Stomach (tissue), 4 donors: ENCODE results near the gene RGS9BP.
"Not testable (repeated sequence)": the region's sequence is repeated elsewhere in the genome, so short reads cannot be mapped to it uniquely, and the experiment has no call there.

Source experiments
- EP300 ChIP-seq: sonication (generic); formaldehyde crosslinking; IDR thresholded peaks from one replicate; pipeline ENCODE4 v1.6.1; 2017; ENCODE audit warnings: antibody characterized with exemption
- POLR2A ChIP-seq, 4 donors: fragments of 450-650 bp; IDR thresholded peaks; one replicate each; pipeline ENCODE4 v1.6.1; 2016; ENCODE audit warnings: antibody characterized with exemption in 4 of 4, control low read depth in 2 of 4, mild to moderate bottlenecking in 1 of 4, moderate library complexity in 1 of 4
- POLR2AphosphoS5 ChIP-seq, 3 donors: sonication (generic); formaldehyde crosslinking; IDR thresholded peaks; one replicate each; pipeline ENCODE4 v1.6.1; 2016; ENCODE audit warnings: antibody characterized with exemption in 3 of 3
- TF ChIP-seq, protein P1 (sequence below), 7 experiments: fragments of 450-650 bp in 4 of 7; fragments of 200-600 bp in 3 of 7; sonication (generic) in 3 of 7; IDR thresholded peaks; one replicate each; pipeline ENCODE4 v1.5.1; 2016 to 2019; ENCODE audit warnings: antibody characterized with exemption in 7 of 7, control low read depth in 2 of 7, mild to moderate bottlenecking in 1 of 7

DNA sequence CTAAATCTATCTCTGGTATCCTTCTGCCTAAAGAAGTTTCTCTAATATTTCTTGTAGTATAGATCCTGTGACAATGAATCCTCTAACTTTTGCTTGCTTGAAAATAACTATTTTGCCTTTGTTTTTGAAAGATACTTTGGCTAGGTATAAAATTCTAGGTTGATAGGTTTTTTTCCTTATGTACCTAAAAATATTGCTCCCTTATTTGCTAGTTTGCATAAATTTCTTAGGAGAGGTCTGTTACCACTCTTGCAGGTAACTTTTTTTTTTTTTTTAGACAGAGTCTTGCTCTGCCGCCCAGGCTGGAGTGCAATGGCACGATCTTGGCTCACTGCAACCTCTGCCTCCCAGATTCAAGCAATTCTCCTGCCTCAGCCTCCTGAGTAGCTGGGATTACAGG, 28.4 kb downstream of the RGS9BP start:
- TF ChIP-seq, protein P1, sequence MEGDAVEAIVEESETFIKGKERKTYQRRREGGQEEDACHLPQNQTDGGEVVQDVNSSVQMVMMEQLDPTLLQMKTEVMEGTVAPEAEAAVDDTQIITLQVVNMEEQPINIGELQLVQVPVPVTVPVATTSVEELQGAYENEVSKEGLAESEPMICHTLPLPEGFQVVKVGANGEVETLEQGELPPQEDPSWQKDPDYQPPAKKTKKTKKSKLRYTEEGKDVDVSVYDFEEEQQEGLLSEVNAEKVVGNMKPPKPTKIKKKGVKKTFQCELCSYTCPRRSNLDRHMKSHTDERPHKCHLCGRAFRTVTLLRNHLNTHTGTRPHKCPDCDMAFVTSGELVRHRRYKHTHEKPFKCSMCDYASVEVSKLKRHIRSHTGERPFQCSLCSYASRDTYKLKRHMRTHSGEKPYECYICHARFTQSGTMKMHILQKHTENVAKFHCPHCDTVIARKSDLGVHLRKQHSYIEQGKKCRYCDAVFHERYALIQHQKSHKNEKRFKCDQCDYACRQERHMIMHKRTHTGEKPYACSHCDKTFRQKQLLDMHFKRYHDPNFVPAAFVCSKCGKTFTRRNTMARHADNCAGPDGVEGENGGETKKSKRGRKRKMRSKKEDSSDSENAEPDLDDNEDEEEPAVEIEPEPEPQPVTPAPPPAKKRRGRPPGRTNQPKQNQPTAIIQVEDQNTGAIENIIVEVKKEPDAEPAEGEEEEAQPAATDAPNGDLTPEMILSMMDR (IDR thresholded peaks at IDR 0.05), result not testable (repeated sequence)
- not testable (repeated sequence) for TF ChIP-seq EP300; POLR2A (IDR thresholded peaks at IDR 0.05); POLR2AphosphoS5 (IDR thresholded peaks at IDR 0.05)
